HG02973 (cell line): ENCODE data around the gene ASIC2.

Experiments
- ATAC-seq: cut with Tn5 transposase; IDR thresholded peaks from one replicate; pipeline ENCODE4 v1.9.1; 2021; ENCODE audit warnings: moderate library complexity; ENCODE audit not compliant: unreplicated experiment

Gene ASIC2

DNA sequence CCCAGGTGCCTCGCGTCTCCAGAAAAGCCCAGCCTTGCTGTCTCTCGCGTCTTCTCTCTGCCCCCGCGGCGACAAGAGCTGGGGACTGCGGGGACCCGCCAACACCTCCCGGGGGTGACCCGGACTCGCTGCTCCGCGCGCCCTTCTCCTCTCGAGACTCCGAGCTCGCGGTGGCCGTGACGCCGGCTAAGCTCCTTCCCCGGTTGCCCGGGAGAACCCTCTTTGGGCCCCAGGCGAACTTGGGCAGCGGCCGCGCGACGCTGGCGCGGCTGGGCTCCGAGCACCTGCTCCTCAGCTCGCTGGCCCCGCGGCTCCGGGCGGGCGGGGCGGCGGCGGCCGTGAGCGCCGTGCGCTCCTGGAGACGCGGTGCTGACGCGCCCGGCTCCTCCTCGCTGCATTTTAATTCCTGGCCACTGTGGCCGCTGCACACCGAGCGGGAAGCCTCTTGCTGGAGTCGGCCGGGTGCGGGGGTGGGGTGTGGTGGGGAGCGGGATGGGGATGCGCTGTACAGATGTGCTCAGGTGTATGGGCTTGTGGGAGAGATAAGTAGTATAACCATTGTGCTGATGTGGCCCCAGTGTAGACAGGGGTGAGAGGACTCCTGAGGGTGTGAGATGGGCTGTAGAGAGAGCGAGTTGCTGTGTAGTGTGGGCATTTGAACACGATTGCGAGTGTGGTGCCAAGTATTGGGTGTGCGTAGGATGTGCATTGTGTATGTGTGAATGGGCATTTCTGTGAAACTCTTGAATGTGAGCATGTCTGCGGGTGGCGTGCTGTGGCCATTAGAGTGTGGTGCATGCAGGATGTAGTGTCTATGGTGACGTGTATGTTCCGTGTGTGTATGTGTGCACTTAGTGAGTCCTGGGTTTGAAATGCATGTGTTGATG, at the start of gene ASIC2:
ASIC2 (minus strand) TSS at position 315 of the 887 bp plus-strand sequence.
- ATAC-seq: no peak

DNA sequence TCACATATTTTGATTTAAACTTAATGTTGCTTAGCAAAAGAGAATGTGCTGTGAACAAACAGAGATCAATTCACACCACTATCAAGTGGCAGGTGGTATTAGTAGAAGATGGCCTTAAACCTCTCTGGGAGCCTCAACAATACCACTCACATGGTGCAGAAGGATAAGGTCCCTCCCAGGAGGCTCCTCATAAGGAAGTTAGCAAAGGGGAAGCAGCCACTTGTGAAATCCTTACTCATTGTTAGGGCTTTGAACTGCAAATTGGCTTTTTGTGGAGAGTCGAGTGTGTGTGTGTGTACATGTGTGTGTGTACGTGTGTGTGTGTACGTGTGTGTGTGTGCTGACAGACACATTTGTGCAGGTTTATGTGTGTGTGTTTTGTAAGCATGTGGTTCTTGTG, 48.9 kb upstream of the ASIC2 start:
- no peak for ATAC-seq

DNA sequence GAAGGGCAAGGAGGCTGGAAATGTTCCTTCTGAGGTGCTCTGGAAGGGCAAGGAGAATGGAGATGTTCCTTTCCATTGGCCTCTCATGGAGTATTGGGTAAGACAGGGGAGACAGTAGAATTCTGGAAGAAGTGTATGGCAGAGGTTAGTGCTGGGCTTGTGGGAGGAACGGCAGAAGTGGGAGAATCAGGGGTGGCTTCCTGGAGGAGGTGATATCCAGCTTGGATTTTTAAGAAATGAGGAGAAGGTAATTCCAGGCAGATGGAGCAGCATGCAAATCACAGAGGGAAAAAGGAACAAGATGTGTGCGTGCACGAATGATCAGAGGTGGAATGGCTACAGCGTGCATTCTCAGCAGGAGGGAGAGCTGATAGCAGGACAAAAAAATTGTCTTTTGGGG, 45.1 kb upstream of the ASIC2 start:
- ATAC-seq: no peak

DNA sequence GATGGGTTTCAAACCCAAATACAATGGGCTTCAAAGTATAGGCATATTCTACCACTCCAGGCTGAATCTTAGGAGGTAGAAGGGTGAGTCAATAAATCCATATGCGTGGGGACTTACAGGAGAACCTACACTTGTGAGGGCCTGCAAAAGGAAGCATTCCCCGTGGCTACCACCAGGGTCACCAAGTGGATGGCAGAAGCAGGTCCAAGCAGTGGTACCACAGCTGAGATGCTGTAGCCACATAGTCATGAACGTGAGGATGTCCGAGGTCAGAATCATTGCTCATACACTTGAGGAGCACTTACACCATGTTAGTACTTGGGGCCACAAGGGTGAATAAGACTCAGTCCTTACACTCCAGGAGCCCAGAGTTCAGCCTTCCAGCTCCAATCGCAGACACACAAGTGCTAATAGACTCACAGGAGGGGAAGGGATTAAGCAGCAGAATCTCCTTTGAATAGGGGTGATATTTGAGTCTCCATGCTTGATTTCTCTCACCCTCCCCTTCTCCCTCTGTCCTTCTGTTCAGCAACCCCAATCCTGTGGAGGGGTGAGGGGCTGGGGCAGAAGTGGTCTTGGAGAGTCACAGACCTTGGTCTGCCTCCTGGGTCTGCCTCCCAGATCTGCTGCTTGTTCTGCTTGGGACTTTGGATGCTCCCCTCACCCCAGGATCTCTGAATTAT, 42.5 kb upstream of the ASIC2 start:
- no peak for ATAC-seq

DNA sequence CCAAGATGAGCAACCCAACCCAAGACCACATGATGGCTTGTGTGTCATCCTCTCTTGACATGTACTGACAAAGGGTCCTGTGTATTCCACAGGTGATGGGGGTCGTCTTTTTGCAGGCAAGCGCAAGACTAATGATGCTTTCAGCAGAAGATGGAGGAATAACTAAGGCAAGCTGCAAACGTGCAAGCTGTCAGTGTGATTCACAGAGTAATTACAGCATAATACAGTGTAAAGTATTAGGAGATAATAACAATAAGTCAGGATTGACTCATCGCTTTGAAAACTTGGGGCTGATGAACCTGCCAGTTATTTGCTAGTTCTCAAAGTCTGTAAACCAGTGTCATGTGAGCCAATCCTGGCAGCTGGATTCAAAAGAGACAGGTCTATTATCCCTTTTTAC, 41.6 kb upstream of the ASIC2 start:
- no peak for ATAC-seq

DNA sequence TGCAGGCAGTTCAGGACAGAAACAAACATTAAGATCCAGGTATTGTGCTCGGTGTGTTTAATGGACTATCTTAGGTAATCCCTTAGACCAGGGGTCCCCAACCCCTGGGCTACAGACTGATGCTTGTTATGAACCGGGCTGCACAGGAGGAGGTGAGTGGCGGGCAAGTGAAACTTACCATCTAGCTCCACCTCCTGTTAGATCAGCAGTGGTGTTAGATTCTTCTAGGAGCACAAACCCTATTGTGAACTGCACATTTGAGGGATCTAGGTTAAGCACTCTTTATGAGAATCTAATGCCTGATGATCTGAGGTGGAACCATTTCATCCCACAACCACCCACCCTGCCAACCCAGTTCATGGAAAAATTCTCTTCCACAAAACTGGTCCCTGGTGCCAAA, 37.8 kb upstream of the ASIC2 start:
- ATAC-seq: no peak

DNA sequence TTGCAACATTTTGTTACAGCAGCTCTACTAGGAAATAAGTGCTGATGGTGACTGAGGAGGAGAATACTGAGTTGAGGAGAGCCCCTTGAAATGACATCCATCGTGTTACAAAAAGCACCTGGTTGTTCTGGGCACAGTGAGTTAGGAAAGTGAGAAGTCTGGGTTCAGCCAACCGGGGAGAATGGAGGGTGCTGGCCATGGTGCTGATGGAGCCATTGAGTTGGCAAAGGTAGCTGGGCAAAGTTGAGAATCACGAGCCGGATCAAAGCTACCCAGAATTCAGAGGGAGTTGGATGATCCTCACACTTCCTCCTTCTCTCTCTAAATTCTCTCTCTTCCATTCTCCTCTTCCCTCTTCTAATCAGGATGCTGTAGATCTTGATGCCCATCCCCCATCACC, 35.0 kb upstream of the ASIC2 start:
- ATAC-seq: no peak

DNA sequence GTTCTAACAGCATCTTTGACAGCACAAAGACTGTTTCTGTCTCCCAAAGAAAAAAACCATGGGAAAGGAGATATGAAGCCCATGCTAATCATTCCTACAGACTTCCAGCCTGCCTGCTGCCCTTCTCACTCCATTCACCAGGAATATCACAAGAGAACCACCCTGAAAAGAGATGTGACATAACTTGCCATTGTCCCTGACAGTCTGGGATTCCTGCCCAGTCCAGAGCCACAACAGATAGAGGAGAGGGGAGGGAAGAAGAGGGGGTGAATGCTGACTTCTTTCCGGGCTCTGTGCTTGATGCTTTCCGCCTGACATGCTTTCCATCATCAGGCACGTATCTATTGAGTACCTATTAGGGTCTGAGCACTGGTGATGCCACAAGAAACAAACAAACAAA, 31.6 kb upstream of the ASIC2 start:
- ATAC-seq: no peak

DNA sequence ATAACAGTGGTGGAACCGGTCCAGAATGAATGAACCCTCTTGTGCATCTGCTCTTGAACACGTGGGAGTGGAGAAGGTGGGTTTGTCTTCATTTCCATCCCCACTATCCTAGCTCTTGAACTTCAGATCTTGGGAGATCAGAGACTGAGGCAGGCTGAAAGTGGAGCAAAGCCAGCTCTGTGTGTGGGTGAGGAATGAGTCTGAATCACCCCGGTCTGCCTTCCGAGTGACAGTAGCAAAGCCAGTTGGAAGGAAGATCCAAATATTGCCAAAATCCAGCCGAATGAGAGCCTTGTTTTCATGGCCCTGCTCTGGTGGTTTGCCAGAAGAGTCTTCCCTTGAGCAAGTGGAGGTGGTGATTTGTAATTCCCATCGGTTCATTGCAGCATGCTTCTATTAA, 29.0 kb upstream of the ASIC2 start:
- ATAC-seq: no peak

DNA sequence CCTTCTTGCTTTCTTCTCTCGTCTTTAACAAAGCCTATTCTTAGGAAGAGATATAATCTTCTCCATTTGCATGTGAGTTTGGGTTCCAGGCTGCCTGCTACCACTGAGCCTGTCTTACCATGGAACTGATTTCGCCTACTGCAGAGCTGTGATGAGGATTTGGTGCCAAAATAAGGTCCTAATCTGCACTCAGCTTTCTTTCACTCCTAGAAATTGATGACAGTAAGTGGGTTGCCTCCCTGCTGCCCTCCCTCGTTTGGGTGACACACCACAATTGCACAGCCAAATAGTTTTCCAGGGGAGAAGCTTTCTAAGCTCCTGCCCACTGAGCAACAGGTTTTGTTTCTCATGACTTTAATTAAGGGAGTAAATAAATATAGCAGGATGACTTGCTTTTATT, 25.1 kb upstream of the ASIC2 start:
- ATAC-seq: no peak

DNA sequence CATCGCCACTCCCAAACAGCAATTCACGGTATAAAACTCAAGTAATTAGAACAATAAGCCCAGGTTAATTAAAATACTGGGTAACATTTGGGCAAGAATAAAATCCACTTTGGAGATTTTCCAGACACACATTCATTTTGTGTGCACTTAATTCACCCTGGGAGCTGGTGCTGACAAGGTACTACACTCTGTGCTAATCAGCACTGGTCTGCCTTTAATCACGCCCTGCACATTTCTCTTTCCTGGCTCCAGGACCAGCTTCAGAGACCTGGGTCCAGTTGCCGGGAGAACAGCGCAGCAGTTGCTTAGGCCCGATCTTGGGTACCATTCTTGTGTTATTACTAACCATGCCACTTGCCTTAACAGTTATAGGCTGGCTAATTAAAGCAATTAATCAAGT, 23.7 kb upstream of the ASIC2 start:
- no peak for ATAC-seq

DNA sequence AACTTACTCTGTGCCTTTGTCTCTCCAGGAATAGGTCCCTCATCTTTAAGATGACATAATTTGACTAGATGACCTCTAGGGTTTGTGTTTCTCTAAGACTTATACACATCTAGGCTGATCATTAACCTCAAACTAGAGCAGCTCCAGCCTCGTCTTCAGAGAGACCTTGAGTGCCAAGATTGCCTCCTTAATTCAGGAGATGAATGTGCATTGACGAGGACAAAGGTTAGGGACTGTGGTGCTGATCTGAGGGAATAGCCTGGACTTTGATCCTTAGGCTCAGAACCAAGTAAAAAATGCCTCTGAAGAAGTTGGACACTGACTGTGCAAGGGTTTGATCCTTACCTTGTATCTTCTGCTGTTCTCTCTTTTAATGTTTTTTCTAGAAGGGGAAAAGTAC, 17.2 kb upstream of the ASIC2 start:
- ATAC-seq: no peak

DNA sequence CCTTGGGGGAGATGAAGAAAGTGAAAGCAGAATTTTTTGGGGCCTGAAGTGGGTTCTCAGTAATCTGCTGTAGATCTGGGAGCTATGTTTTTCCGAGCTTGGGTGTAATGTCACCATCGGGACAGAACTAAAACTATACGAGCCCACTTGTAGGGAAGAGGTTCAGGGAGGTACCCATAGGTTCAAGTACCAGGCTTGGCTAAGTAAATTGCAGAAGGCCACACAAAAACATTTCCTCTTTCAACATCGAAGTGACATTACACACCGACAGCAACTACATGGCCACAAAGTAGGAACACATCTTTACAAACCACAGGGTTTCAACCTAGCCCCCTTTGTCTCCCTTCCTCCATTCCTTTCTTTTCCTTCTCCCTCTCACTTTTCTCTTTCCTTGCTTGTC, 10.2 kb upstream of the ASIC2 start:
- ATAC-seq: no peak

DNA sequence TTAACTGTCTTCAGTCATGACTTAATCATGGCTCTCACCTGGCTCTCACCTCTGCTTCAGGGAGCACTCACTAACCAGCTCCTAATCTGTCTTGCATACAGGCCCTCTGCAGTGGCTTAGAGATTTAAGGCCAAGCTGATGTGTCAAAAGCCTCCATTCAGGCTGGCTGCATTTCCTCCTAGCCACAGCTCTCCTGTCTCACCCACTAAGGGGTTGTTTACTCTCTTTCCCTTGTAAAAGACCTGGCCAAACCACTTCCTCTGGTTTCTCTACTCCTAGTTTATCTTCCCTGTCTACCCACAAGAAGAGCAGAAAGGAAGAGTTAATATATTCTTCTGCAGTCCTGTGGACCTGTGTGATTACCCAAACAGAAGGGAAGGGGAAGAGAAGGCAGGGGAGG, 9.3 kb upstream of the ASIC2 start:
- ATAC-seq: no peak

DNA sequence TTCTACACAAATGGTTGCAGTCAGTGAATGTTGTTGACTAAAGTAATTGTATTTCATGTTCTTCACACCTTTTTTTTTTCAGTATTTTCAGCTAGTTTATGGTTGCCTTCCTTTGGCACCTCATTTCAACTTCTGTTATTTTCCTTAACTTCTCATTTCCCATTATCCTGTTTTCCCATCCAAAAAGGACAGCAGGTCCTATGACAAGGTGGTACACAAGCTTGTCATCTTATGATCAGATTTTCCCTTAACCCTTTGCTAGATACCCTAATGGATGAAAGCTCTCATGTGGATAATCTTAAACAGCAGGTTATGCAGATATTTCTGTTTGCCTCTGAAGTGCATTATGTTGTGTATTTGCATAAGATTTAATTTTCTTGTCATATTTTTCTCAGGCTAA, 7.1 kb upstream of the ASIC2 start:
- no peak for ATAC-seq

DNA sequence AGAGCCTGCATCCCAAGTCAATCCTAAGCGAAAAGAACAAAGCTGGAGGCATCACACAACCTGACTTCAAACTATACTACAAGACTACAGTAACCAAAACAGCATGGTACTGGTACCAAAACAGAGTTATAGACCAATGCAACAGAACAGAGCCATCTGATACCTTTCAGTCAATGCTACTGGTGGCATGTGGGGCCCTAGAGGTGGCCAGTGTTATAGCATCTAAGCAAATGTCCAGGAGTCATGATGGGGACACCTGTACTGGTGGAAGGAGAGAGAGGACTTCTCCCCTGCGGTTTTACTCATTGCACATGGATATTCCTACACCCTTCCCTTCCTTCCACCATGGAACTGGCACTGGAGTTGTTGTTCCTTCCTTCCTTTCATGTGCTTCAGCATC, 6.0 kb upstream of the ASIC2 start:
- no peak for ATAC-seq

DNA sequence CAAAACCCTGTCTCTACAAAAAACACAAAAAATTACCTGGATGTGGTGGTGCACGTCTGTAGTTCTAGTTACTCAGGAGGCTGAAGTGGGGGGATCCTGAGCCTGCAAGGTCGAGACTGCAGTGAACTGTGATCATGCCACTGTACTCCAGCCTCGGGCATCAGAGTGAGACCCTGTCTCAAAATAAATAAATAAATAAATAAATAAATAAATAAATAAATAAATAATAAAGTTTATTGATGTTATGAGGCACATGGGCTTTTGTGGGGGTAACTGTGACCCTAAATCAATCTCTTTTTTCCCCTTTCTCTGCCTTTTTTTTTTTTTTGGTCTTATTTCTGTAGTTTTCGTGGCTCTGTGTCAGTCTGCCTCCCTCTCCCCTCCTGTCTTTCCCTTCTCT, 4.5 kb upstream of the ASIC2 start:
- ATAC-seq: no peak

DNA sequence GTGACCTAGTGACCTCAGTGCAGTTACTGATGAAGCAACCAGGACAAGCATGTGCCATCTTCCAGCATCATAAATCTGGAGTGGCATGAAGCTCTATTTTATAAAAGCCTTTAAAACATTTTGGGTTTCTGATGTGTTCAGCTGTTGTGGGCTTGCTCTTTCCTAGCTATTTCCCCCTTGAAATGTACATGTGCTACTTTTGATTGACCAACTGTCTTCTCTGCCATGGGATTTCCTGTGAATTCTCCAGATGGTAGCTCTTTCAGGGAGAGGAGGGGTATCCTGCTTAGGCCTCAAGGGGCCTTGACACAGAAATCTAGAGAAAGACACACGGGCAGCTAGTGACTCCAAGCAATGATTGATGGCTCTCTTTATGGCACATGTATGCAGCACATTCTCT, 1.9 kb upstream of the ASIC2 start:
- no peak for ATAC-seq

DNA sequence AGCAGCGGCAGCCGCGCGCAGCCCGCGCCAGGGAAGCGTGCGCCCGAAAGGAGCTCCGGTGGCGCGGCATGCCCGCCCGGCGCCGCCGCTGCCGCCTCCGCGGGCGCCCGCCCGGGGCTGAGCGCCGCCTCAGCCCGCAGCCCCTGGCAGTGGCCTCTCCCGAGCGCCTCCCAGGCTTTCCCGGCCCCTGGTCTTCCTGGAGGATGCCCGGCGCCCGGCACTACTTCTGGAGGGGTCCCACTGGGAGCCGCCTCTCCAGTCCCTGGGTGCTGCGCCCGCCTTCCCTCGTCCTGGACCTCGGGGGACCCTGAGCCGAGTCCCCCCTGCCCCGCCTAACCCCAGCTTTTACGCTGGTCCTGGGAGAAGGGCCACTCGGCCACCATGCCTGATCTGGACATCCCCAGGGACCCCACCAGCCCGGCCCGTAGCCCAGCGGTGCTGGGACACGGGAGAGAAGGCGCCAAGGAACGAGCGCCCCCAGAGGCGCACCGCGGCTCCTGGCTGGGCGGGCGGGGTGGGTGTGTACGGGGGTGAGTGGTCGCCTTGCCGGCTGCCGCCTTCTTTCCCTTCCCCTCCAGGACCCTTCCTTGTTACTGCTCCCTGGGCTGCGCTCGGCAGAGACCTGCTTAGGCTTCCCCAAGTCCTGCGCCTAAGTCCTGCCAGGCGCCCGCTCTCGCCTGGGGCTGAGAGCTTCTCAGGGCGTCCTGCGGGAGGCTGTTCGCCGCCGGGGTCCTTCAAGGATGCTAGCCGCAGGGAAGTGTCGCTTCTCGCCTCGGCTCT, 704 bp downstream of the ASIC2 start:
- no peak for ATAC-seq

DNA sequence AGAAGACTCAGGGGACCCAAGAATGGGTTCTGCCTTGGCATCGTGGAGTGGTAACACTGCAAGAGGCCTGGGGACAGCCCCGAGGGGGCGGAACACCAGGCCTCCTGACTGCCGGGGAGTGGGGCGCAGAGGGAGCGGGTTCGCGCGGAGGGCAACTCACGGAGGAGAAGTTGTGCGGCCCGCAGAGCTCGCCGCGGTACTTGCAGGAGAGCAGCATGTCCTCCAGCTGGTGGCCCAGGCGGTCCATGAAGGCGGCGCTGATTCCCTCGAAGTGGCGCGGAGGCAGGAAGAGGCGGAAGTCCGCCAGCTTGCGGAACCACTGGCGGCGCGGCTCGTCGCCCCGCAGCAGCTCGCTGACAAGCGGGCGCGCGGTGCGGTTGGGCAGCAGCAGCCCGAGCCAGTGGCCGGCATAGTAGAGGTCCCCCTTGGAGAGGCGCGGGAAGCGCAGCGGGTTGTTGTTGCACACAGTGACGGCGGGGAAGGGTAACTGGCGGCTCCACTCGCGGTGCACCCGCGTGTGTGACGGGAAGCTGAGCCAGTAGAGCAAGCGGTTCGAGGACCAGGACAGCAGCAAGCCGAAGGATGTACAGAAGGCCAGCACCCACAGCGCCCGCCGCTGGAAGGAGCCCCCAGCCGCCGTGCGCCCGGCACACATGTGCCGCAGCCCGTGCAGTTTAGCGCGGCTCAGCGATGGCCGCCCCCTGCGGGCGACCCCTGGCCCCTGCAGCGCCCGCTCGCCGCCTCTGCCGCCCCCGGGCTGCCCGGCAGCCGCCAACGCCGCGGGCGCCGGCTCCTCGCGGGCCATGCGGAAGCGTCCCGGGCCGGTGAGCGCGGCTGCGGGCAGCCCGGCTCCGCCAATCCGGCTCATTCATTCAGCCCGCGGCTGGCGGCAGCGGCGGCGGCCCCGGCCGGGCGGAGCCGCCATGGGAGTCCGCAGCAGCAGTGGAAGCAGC, 1.6 kb downstream of the ASIC2 start:
- ATAC-seq: no peak

DNA sequence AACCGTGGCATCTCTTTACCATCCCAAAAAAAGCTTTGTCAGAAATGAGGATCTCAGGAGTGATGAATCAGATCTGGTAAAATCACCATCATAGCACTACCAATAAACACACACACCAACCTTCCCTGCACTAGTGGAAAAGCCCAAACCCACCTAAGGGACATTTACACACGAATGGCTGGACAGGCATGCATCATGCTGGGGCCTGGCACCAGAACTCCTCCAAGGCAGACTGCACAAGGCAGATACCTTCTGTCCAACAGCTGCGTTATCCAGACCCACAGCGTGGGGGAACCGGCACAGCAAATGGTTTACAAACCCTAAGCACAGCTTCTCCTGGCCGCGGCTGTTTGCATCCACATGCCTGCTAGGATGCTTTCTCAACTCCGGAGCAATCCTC, 2.8 kb downstream of the ASIC2 start:
- no peak for ATAC-seq
